GM21360 (cell line): ENCODE measurements around the gene ZNG1F.
"Not testable (repeated sequence)": the region's sequence is repeated elsewhere in the genome, so short reads cannot be mapped to it uniquely, and the experiment has no call there.

ENCODE experiments used
- ATAC-seq: cut with Tn5 transposase; IDR thresholded peaks from one replicate; pipeline ENCODE4 v1.9.1; 2021; ENCODE audit warnings: mild to moderate bottlenecking, moderate library complexity; ENCODE audit not compliant: unreplicated experiment

Gene ZNG1F

GRCh38 chr9:41189217-41189616 is at the start of gene ZNG1F:
Gene ZNG1F, minus strand, starts transcription at chr9:41189317. Its CDS starts 59 bp downstream, at chr9:41189258.
- not testable (repeated sequence) for ATAC-seq

DNA sequence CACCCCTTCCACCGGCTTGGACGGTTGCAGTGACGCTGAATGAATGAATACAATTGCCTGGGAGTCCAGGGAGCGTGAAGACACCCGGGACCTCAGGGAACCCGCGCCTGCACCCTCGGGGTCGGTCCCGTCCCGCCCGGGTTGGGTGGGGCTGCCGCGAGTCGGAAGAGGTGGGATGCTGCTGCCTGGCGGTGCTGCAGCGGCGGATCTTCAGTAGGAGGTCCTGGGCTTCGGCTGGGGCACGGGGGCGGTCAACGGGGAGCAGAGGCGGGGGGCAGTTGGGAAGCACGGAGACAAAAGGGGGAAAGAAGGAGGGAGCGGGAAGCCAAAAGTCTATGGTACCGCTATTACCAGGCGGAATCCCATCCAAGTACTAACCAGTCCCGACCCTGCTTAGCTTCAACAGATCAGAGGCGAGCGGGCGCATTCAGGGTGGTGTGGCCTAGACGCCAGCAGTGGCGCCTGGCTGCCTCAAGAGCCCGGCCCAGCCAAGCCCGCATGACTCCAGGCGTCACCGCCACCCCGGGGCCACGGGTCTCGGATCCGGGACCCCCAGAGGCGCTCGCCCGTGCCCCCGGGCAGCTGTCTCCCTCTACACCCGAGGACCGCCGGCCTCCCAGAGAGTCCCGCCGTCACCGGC is 48.1 kb upstream of the ZNG1F start:
- not testable (repeated sequence) for ATAC-seq

- not testable (repeated sequence) for ATAC-seq
Measured at GRCh38 chr9:41236486-41237109, 47.5 kb upstream of the ZNG1F start.

DNA sequence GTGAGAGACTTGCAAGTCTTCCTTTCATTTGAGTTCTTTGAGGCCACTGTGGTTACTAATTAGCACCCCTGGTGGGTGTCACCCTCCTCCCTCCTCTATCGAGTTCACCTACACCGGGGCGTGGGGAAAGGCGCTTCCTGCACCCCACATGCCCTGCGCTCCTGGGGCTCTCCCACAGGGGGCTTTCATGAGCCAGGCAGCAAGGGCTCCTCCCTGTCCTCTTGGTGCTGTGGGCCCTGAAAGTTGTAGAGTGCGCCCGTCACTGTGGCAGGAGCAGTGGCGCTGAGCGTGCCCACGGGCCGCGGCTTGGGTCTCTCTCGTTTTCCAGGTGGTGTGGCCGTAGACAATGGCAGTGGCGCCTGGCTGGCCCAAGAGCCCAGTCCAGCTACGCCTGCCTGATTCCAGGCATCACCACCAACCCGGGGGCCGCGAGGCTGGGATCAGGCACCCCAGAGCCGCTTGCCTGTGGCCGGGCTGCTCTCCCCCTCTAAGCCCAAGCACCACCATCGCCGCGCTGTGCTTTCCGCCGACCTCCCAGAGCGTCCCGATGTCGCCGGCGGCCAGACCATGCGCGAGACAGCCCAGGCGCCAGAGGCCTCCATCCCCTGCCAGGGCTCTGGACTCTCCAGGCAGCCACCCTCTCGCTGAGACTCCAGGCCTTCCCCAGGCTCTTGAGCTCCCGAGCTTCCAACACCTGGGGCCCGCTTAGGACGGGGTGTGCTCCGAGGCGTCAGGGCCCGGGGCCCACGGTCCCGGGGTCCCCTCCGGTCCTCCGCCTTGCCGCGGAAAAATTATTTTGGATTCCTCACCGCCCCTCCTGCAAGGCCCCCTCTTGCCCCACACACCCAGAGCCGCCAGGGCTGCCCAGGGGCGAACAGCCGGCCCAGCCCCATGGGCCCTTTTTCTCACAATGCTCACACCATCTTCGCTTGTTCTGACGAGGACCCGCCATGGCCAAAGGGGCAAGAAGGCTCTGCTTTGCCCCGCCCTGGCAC is 46.0 kb upstream of the ZNG1F start:
- peak; percentile 100 for ATAC-seq

- ATAC-seq, result peak; percentile 5
Measured at GRCh38 chr9:41234221-41234620, 45.1 kb upstream of the ZNG1F start.

DNA sequence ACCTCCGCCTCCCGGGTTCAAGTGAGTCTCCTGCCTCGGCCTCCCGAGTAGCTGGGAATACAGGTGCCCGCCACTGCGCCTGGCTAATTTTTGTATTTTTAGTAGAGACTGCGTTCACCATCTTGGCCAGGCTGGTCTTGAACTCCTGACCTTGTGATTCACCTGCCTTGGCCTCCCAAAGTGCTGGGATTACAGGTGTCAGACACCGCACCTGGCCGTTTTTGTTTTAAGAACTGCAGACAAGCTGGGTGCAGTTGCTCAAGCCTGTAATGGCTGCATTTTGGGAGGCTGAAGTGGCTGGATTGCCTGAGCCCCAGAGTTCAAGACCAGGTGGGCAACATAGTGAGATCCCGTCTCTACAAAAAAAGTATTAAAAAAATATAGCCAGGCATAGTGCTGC is 43.2 kb upstream of the ZNG1F start:
- ATAC-seq, result not testable (repeated sequence)

DNA sequence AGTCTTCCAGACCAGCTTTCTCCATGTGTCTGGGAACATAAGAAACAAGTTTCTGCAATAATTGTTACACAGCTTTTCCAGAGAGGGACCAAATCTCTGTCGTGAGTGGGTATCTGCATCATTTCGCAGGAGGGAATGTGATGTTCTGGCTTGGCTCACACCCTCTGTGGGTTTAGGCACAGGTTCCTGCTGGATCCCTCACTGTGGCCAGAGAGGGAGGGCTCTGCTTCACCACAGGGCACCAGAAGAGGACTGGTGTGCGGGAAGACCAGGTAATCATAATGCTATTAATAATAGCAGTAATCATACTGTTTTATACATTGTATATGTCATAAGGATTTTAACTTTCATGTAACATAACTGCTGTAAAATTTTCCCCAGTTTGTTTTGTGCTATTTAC is 41.3 kb upstream of the ZNG1F start:
- not testable (repeated sequence) for ATAC-seq

DNA sequence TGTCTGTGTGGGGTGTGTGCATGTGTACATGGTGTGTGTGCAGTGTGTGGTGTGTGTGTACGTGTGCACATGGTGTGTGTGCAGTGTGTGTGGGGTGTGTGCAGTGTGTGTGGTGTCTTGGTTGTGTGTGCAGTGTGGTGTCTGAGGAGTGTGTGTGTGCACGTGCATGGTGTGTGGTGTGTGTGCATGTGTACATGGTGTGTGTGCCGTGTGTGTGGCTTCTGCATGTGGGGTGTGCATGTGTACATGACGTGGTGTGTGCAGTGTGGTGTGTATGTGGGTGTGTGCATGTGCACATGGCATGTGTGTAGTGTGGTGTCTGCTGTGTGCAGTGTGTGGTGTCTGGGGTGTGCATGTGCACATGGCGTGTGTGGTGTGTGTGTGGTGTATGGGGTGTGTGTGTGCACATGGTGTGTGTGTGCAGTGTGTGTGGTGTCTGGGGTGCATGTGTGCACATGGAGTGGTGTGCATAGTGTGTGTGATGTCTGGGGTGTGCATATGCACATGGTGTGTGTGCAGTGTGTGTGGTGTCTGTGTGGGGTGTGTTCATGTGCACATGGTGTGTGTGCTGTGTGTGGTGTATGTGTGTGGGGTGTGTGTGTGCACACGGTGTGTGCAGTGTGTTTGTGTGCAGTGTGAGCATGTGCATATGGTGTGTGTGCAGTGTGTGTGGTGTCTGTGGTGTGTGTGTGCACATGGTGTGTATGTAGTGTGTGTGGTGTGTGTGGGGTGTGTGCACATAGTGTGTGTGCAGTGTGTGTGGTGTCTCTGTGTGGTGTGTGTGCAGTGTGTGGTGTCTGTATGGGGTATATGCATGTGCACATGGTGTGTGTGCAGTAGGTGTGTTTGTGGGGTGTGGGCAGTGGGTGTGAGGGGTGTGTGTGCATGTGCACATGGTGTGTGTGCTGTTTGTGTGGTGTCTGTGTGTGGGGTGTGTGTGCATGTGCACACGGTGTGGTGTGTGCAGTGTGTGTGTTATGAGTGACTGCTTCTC is 40.6 kb upstream of the ZNG1F start:
- no peak for ATAC-seq

GRCh38 chr9:41219831-41220230 is 30.7 kb upstream of the ZNG1F start:
- ATAC-seq, result not testable (repeated sequence)

DNA sequence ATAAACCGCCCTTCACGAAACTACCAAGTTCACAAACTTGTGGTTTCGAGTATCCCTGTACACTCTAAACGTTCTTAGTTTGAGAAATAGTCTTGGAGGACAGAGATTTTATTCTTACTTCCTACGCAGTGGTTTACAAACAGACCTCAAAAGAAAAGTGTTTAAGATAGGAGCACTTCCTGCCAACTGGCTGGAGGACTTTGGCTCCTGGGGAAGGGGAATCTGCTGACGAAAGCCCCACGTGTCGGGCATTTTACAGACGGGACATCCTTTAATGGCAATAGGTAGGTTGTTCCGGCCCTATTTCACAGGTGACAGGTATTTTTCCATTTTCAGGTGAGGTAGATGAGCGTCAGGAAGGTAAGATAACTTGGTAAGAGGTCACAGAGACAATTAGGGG is 678 bp downstream of the ZNG1F start:
- not testable (repeated sequence) for ATAC-seq

DNA sequence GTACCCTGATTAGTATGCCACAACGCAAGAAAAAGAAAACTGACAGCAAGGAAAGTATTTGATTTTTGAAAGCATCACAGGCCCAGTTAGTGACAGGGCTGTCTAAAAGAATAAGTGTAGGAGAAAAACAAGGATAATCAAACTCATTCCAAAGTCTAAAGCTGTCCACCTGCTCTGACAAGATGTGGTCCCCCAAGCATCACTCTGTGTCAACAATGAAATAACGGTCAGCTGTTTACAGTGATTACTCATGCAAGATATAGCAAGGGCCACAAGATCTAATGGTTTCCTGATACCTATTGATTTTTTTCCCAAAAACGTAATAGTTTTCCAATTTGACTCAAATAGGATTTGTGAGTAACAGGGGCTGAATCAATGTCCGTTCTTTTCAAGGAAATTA is 14.1 kb downstream of the ZNG1F start:
- not testable (repeated sequence) for ATAC-seq

GRCh38 chr9:41150116-41150515 is 39.0 kb downstream of the ZNG1F start:
- not testable (repeated sequence) for ATAC-seq

DNA sequence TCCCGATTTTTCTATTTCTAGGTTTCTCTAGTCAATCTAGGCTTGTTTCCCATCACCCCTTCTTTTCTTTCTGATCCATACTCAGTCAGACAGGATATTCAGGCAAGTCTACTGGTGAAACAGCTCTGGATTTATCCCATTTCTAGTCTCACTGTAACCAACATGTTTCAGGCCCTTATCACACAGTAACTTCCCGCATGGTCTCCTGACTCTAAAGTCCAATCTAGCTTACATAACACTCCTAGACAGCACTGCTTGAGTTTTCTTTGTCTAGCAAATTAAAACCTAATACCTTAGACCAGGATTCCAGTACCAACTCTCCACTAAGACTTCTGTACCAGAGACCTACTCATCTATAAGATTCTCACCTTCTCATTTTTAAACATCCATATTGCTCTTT is 47.2 kb downstream of the ZNG1F start:
- ATAC-seq, result not testable (repeated sequence)

- ATAC-seq, result not testable (repeated sequence)
Measured at GRCh38 chr9:41128581-41128980, 60.5 kb downstream of the ZNG1F start, which contains the start of gene FOXD4L6. Gene FOXD4L6, minus strand, starts transcription at chr9:41128681. Its CDS starts 298 bp downstream, at chr9:41128383.

DNA sequence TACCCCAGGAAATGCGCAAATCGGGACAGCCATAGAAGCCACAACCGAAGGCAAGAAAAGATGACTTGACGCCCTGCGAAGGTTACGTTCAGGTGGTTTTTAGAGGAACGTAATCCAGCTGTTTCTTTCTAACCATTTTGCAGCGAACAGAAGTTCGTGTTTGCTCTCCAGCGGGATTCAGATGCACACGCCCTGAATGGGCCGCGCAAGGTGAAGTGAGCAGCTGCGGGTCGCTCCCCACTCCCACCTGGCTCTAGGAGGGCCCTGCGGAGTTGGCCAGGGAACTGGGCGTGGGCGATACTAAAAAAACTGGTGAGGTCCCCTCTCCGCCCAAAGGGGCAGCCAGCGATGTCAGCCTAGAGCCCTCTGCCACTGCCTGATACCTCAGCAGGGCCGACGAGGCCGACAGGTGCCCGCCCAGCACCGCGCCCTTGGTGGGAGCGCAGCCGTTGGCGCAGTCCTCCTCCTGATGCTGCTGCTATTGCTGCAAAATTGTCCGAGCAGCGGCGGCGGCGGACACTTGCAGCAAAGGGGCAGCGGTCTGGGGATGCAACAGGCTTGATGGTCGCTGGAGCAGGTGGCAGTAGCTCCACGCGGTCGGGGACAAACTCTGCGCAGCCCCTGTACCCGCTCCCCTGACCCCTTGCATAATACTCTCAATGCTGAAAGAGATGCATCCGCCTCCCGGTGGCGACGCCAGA is 62.2 kb downstream of the ZNG1F start:
- ATAC-seq, result not testable (repeated sequence)

GRCh38 chr9:41125936-41126335 is 63.2 kb downstream of the ZNG1F start:
- ATAC-seq, result not testable (repeated sequence)

- ATAC-seq, result not testable (repeated sequence)
Measured at GRCh38 chr9:41125109-41125658, 63.9 kb downstream of the ZNG1F start.

DNA sequence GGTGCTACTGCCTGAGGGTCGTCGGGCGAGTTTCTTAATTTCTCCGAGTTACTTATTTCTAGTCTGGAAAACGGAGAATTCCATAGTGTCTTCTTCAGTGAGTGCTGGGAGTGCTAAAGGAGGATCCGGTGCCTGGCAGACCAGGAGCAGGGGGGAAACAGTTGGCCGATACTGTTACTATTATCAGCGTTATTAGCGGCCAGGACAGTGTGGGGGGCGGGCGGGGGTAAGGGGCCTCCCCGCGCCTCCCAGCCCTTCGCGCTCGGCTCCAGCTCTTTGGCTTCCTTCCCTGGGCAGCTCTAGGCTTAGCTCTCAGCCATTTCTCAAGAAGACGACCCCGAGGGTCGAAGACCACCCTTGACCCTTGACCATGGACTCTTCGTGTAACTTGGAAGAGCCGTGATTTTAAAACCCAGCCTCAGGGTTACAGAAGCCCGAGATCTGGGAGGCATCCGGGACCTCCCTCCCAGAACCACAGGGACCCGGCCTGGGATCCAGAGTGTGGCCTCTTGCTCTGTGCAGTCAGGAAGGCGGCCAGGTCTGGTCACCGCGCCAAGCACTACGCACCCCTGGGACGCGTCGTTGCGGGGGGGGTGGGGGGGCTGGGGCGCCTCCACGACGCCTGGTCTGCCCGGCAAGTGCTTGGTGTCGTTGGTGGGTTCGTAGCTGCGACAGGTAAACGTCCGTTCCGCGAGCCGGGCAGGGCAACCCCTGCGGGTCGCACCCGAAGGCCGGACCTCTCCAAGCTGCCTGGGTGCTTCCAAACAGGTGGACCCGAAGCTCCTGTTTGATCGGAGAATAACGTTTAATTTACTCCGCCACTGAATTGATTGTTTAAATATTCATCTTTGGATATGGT is 64.6 kb downstream of the ZNG1F start:
- not testable (repeated sequence) for ATAC-seq
